DMS153 treated with DMSO at 0.1 percent for 48 hours (cell line): ENCODE results near the gene CNTF.

Source experiments
- DNase-seq: peaks from one replicate; lab custom pipeline; 2025; ENCODE audit not compliant: unreplicated experiment; lab: John Stamatoyannopoulos, UW

The CNTF gene

DNA sequence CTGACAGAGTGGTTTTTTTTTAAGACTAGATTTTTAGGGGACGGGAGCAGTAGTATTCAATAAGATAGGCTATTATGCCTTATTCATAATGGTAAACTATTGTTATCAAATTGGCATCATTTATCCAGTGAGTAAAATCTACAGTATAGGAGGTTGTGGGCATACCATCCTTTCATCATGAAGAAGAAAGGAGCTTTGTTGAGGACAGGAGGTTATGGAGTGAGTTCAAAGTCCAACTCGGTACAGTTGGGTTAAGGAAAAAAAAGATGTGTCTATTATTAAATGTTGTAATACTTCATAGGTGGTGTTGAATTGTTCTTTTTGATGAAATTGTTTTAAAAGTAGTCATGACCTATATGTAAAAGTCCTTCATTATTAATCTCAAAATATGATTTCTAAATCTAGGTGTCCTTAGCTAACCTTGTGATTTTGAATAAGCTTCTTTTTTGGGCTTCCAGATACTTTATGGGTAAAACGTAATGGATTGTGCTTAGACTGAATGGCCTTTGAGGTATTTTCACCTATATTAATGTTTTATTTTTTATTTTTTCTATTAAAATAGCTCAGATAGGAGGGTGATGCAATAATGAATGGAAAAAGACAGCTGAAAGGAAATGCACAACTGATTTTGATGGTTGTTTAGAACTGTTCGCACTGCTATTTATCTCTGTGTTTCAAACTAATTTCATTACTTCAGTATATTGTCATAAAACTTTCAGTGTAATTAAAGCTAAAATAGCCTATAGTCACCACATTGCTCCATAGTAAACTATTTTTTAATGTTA, 15.3 kb upstream of the CNTF start:
- DNase-seq = no peak

DNA sequence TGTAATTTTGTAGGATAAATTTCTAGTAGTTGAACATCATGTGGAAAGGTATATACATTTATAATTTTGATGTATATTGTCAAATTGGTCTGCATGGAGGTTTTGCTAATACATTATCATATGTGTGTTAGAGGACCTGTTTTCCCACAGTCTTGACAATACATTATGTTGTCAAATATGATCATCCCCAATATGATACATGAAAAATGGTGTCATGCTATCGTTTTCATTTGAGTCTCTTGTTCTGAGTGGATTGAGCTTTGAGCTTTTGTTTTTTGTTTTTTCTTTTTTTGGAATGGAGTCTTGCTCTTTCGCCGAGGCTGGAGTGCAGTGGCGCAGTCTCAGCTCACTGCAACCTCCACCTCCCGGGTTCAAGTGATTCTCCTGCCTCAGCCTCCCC, 14.1 kb upstream of the CNTF start:
- DNase-seq = no peak

DNA sequence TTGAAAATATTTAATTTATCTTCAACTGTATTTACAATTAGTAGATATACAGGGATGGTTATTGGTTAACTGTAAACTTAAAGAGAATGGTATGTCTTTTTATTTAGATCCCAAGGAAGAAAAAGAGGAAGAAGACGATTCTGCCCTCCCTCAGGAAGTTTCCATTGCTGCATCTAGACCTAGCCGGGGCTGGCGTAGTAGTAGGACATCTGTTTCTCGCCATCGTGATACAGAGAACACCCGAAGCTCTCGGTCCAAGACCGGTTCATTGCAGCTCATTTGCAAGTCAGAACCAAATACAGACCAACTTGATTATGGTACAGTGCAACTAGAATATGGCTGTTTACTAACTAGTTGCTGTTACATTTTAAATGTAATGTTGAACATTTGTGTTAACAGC, 12.7 kb upstream of the CNTF start:
- no peak for DNase-seq

DNA sequence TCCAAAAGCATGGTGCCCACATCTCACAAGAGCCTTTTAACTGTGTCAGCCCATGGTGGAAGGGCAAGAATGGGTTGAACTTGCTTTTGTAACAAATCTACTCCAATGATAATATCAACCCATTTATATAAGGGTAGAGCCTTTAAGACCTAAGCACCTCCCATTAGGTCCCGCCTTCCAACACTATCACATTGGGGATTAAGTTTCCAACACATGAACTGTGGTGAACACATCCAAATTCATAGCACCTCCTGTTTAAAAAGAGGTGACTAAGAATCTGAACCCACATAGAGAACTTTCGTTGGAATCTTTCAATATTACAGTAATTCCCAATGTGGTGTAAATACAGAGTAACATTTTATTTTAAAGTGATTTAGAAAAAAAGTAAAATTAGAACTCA, 9.2 kb upstream of the CNTF start:
- no peak for DNase-seq

DNA sequence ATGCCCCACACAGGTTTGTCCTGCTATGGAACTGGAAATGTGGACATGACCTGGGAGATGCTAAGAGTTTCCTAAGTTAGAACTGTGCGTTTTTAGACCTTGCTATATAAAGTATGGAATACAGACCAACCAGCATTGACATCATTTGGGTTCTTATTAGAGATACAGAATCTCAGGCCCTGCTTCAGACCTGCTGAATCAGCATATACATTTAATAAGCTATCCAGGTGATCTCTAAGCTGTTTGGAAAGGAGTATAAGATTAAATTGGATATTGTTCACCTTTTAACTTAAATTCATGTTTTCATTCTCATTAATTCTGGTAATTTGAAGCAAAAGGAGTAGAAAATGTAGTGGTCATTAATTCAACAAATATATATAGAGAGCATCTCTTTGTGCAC, 6.9 kb upstream of the CNTF start:
- no peak for DNase-seq

DNA sequence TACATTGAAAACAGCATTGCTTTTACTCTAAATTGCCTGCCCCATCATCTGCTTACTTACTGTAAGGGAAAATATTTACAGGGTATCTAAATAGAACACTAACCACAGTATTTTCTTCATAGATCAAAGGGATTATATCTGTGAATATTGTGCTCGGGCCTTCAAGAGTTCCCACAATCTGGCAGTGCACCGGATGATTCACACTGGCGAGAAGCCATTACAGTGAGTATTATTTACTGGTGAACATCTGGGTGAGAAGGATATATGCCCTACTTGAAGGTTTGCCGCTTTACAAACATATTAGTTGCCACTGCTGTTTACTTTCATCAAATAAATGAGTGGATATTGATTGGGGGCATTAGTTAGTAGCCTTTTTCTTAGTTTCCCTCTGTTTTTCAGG, 5.9 kb upstream of the CNTF start:
- DNase-seq = no peak

DNA sequence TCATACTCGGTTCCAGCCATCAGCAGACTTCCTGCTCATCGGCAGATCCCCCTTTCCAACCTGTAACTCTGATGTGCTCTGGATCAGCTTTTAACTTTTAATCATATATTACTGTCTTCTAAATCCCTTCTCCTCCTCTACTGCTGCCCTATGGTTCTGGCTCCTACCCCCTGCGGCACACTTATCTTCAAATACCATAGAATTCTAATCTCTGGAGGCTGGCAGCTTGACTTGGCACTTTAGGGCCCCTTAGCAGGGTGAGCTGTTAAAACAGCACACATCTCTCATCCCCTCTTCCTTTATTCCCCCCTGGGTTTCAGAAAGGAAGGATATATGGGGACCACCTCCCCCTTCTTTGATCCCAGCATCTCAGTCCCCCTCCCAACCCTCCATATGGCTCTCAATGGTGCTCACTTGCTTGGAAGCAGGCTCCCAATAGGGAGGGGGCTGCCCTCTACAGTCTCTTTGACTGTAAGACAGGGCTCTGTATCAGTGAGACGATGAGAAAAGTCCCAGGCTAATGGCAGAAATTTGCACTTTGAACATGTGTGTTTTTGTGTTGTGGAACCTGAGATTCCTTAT, 4.4 kb upstream of the CNTF start:
- DNase-seq = no peak

DNA sequence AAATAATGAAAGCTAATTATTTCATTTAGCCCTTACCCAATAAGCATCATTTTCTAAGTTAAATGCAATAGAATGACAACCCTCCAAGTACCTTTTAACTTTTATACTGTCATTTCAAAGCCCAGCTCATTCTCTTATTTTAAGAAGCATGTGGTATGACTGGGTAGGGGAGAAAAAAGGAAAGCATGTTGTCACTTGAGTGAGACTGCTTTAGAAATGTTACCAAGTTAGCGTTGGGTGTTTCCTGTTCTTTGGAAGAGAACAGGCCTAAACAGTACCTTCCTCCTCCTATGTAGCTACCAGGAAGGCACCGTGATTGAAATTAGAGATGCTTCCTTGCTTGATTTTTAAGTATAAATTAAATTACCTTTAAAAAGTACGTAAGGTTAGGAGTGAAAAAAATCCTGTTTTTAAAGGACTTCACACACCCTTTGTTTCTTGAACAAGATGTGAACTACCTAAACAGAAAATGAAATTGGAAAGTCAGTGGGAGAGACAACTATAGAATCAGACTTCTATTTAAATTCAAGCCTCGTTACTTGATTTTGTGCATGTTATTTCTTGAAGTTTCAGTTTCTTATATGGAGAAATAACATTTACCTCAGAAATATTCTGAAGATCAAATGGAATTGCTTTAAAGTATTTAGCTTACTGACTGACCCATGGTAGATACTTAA, 741 bp upstream of the CNTF start:
- DNase-seq = no peak

DNA sequence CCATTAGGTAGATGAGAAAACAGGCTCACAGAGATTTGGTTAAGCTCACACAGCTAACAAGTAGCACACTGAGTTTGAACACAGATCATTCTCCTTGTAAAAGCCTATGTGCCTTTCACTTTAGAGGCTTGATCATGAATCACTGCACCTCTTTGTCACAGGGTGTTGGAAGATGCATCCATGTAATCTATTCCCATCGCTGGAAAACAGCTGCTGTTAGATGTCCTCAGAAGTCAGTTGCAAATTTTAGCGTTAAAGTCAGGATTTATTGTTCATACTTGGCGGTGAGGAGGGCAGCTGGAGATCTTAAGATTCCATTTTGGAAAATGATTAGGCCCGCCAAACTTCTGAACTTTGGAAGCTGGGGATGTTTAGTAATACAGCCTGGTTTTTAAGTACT, 2.6 kb downstream of the CNTF start:
- DNase-seq = no peak

DNA sequence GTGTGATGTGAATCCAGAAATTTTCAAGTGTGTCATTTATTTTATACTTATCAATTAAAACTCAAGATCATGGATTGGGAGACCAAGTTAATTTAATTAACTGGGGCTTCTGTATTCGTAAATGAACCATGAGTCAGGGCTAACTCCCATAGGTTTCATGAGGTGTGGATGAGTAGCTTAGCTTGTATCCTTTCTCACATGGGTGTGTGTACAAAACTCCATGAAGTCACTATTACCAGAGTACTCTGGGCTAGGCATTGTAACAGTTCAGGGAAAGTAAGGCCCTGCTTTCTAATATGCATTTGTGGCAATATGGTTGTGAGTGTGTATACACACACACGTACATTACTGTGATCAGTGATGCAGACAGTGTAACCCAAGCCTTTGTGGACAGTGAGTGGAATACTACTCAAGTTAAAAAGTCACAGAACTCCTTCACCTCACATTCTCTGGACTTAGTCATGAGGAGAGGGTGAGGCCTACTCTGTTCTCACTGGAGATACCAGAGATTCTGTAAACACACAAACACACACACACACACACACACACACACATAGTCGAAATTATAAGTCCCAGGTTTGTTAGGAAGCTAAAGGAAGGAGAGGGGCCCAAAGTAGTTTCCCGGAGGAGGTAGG, 3.5 kb downstream of the CNTF start:
- DNase-seq = no peak

DNA sequence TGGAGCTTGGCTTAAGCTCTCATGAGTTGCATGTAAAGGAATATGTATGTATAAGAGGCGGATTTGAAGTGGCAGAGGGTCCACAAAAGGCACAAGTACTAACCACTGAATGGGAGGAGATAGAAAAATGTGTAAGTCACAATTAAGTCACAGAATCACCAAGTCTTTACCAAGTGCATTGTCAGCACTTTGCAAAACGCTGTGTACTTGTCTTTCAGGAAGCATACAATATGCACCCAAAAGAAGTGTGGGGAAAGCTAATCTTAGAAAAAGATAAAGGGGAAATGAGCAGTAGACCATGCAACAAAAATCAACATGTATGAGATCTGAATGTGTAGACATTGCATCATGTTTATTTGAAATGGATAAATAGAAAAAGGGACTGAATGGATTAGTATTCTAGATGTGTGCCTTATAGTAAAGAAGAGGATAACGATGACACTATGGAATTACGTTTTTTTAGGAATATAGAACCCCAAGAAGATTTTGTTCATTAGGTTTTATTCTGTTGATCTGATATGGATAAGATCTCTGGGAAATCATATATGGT, 4.5 kb downstream of the CNTF start:
- DNase-seq = no peak

DNA sequence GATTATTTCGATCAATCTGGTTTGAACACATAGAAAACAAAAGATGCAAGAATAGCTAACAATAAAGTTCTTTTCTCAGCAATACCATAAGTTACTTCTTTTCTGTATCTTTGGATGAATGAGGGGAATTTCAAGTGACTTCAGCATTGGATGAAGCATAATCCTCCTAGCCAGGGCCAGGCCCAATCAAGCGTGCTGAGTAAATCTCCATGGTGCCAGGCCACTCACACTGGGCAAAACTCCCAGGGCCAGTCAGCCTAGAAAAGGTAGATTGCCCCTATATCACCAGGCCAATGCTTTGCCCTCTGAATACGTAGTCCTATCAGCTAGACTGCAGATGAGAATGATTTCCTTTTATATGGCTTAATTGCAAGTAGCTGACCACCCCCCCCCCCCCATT, 6.0 kb downstream of the CNTF start:
- no peak for DNase-seq

DNA sequence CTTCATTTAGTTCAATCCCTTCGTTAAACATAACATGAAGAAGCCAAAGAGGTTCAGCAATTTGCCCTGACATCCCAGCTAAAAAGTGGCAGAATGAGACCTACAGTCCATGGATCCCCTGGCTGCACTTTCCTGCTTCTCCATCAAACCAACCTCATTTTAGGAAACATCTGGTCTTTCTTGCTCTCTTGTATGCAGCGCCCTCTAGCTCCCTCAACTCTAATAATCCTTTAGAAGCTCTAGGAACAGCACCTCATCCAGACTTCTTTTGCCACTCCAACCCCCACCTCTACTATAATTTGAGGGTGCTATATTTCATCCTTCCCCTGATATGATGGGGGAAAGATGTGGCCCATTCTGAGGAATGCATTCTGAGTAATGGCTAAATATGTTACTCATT, 7.4 kb downstream of the CNTF start:
- no peak for DNase-seq

DNA sequence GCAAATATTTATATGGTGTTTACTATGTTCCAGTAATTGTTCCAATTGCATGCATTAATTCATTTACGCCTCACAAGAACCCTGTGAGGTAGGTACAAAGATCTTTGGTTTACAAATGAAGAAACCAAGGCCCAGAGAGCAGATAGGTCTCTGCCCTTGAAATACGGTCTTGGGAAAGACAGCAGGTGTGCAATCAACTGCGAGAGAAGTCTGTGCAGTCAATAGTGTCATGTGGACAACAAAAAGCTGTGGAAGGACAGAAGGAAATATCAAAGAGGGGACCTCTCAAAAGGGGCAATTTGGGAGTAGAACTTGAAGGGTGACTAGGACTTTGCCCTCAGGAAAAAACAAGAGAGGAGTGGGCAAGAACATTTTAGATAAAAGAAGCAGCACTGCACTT, 8.9 kb downstream of the CNTF start:
- DNase-seq = no peak

DNA sequence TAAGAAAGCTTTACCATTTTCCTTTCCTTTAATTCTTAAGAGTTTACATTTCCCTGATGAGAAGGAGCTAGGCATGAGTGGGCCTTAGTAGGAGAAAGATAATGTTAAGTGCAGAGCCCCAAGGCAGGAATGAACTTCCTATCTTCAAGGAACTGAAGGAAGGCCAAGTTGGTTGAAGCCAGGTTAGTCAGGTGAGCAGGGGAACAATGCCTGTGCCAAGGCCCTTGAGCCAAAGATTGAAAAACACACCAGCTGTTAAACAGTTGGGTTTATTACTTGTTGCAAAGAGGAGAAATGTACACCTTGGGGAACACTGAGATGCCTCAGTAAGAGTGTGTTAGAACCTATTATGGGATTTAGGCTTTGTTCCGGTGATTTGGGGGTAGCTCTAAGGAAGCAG, 10.0 kb downstream of the CNTF start:
- no peak for DNase-seq

DNA sequence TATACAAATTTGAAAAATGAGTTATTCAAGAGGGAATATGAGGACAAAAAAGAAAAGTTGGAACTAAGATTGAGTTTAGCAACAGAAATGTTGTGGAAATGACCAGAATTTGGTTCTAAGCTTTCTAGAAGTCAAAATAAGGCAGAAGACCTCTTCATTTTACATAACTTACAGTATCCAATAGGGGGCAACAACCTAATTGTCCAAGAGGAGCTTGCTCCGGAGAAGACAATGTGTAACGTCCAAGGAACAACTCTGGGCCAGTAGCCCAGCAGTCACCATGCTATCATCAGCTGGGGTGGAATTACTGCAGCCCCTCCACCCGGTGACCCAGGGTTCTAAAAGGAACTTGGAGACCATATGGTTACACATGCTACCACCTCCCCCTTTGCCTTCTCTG, 14.1 kb downstream of the CNTF start:
- DNase-seq = no peak

DNA sequence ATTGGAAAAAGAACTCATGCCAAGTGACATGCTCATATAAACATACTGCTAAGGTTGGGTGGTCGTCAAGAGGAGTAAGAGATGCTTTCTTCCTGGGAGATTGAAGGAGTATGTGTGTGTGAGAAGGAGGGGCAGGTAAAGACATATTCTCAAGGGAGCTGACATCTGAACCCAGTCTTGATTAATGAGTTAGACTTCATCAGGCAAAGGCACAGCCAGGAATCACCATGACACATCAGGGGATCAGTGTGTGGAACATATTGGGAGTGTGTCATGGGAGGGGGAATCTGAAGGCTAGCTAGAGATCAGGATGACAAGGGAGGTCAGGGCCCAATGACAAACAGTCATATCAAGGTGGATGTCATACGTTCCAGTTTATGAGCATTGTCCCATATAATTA, 14.9 kb downstream of the CNTF start:
- no peak for DNase-seq

DNA sequence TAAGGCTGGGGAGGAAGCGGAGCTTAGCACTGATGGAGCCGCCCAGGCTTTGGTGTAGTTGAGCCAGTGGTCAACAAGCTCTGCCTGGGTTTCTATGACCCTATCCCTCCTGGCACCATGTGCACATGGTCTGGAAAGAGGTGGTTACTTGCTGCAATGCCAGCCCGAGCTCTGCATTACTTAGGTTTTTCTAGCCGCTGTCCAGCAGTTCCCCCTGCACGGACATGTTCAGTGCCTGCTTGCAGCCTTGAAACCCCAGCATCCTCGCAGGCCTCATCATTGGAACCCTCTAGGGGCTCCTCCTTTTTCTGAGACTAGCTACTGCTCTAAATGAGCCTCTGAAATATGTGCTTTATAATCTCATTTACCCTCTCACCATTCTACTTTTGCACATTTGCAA, 16.6 kb downstream of the CNTF start:
- no peak for DNase-seq

DNA sequence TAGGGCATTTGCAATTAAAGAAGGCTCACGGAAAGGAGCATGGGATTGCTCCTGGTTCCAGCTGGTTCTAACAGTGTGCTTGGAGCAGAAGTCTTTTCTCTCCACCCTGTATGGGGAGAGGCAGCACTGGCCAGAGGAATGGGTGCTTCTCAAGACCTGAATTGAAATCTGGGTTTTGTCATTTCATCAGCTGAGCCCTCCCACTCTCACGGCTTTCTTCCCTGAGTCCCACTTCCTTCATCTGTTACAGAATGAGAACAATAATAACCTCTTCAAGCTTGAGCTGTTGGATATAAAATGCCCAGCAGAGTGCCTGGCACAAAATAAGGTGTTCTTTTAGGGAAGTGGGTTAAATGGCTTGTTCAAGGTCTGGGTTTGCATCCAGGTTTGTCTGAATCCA, 17.2 kb downstream of the CNTF start:
- DNase-seq = no peak

DNA sequence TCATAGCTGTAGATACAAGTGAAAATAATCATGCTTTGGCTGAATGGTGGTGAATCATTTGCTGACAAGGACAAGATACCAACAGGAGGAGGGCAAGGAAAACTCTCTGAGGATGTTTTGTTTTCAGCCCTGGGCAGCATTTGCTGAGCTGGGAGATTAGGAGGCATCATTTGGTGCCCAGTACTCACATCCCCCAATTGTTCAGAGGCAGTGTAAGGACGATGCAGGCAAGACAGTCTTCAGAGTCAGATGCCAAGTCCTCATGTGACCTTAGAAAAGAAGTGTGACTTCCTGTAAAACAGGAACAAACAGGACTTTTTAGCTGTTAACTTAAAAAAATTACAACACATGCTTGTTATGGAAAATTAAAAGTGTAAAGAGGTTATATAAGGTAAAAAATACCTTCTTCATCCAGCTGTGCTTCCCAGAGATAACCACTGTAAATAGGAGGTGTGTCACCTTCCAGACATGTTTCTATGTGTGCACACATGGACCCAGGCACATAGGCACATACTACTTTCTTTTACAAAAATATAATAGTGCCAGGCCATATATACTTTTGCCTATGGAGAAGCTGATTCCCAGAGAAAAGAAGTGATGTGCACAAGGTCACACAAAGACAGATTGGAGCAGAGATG, 18.0 kb downstream of the CNTF start:
- no peak for DNase-seq

DNA sequence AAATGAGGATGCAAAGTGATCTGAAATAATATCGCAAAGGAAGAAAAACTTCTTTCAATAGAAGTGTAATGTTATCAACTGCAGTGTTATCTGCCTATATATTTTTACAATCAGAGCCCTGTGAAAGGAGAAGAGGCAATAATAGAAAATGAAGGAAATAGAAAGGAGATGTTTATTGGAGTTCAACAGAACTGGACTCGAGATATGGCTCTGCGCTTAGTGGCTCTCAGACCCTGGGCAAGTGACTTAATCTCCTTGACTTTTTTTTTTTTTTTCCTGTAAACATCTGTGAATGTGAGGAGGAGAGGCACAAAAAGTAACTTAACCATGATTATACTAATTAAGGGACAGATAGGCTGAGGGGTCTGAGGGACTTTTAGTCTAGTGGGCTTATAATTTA, 18.9 kb downstream of the CNTF start:
- no peak for DNase-seq
